ENCODE data around the gene ATOH7. TPM values are rescaled to one million over a fixed set of nuclear protein-coding genes. Genes with fewer than 3 reads are reported as not detected.

ATOH7 gene
- total and polyA plus RNA-seq, 2 of the 4 experiments (the other 2 are of a cell fraction) = 0.05 TPM; not detected in 1

- H3K4me2 ChIP-seq (ENCODE audit: low read depth, low read length) = no peak overlapping the region
- dilution Hi-C loops (cut with HindIII; ENCODE audit: low sequenced_read_pairs, unreplicated experiment) = no loop called here
These were observed 46.8 kb downstream of the ATOH7 start for GRCh38 chr10:68185085-68185484.

More at GRCh38 chr10:68185085-68185484, 46.8 kb downstream of the ATOH7 start:
- ChIA-PET POLR2A (ENCODE audit: unreplicated experiment) (no interaction called here), CTCF (no interaction called here)
- Histone ChIP-seq H3K9me3 (ENCODE audit: control insufficient read depth, insufficient read depth, low read length) (no peaks in the 10 kb centered on the region), H3K79me1 (ENCODE audit: low read depth in 1 of 2, low read length in 2 of 2) (no peaks in the 10 kb centered on the region), H3K23ac (ENCODE audit: low read depth, low read length) (no peak overlapping the region), H2BK120ac (ENCODE audit: low read depth, low read length) (no peak overlapping the region), H3K9me1 (ENCODE audit: insufficient read depth, low read length) (no peaks in the 10 kb centered on the region; the same call in 1 of the 2 replicates), H3K27me3 (ENCODE audit: control insufficient read depth, insufficient read depth, low read length) (no peaks in the 10 kb centered on the region), H2BK20ac (ENCODE audit: low read depth, low read length) (no peak overlapping the region), H4K91ac (ENCODE audit: insufficient read depth, low read depth, low read length) (no peak overlapping the region), H4K8ac (ENCODE audit: low read depth in 2 of 2, low read length in 2 of 2) (no peak overlapping the region), H4K5ac (ENCODE audit: low read depth, low read length) (no peak overlapping the region), H3K4me3 (ENCODE audit: insufficient read depth, low read depth, low read length) (no peak overlapping the region), H2AFZ (replicated peaks; ENCODE audit: low read length, poor library complexity) (no peak overlapping the region), H2BK5ac (ENCODE audit: low read depth, low read length, poor library complexity, severe bottlenecking) (no peak overlapping the region), H3K18ac (ENCODE audit: low read depth, low read length) (no peak overlapping the region), H3K9ac (ENCODE audit: low read depth, low read length) (no peak overlapping the region), H3K14ac (replicated peaks; ENCODE audit: low read depth, low read length) (no peak overlapping the region), H3K56ac (ENCODE audit: extremely low read depth, insufficient read depth, low read length) (no peak overlapping the region), H2AK9ac (replicated peaks; ENCODE audit: low read depth, low read length, poor library complexity) (no peak overlapping the region), H3K4ac (ENCODE audit: low read depth, low read length) (no peak overlapping the region), H4K20me1 (ENCODE audit: insufficient read depth, low read length) (no peaks in the 10 kb centered on the region), H3K27ac (ENCODE audit: insufficient read depth, low read length) (no peak overlapping the region), H2BK15ac (ENCODE audit: low read depth, low read length) (no peak overlapping the region), H2AK5ac (ENCODE audit: low read depth, low read length) (no peak overlapping the region), H3K36me3 (ENCODE audit: control insufficient read depth, insufficient read depth, low read length) (no peaks in the 10 kb centered on the region), H3K4me1 (ENCODE audit: control insufficient read depth, insufficient read depth, low read length) (no peaks in the 10 kb centered on the region)
- intact Hi-C loops (cut with micrococcal nuclease) (no loop called here), in situ Hi-C loops (cut with MboI; ENCODE audit: low sequenced_read_pairs) (loop anchor here (25.0 kb wide), 1 partner anchor 323 kb away; no protein-coding TSS in a partner anchor)
- no peak for ATAC-seq (ENCODE audit: low read depth)
- no peak for TF ChIP-seq SMC3 (IDR thresholded peaks at IDR 0.05; ENCODE audit: low read depth, low read length)
- no peak for TF ChIP-seq CHD1 (IDR thresholded peaks at IDR 0.05; ENCODE audit: low read depth, low read length)
- TF ChIP-seq, protein P1, sequence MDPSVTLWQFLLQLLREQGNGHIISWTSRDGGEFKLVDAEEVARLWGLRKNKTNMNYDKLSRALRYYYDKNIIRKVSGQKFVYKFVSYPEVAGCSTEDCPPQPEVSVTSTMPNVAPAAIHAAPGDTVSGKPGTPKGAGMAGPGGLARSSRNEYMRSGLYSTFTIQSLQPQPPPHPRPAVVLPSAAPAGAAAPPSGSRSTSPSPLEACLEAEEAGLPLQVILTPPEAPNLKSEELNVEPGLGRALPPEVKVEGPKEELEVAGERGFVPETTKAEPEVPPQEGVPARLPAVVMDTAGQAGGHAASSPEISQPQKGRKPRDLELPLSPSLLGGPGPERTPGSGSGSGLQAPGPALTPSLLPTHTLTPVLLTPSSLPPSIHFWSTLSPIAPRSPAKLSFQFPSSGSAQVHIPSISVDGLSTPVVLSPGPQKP (IDR thresholded peaks at IDR 0.05; ENCODE audit: borderline replicate concordance, low read depth, low read length) = no peak
- no peak for TF ChIP-seq POLR2A (IDR thresholded peaks at IDR 0.05; ENCODE audit: low read depth, low read length)
- TF ChIP-seq RFX5 (IDR thresholded peaks at IDR 0.05; ENCODE audit: low read depth, low read length) = no peak
- TF ChIP-seq FOS (IDR thresholded peaks at IDR 0.05; ENCODE audit: low read depth, low read length) = no peak
- TF ChIP-seq RAD21 (IDR thresholded peaks at IDR 0.05; ENCODE audit: low read length) = no peak
- TF ChIP-seq BHLHE40 (IDR thresholded peaks at IDR 0.05; ENCODE audit: low read depth, low read length) = no peak
- no peak for TF ChIP-seq MXI1 (IDR thresholded peaks at IDR 0.05; ENCODE audit: borderline replicate concordance, low read depth, low read length)
- no peak for TF ChIP-seq MAFK (IDR thresholded peaks at IDR 0.05; ENCODE audit: low read depth, low read length)
- no peak for DNase-seq
- WGBS, 2 experiments (ENCODE audit: extremely low coverage in 2 of 2, insufficient read length in 1 of 2) = 63% methylated on average over 1 of the region's 2 CpGs; no CpG with 5 or more reads in 1 of the 2 experiments
- BruUV-seq (replicated peaks) = no TSS peak

All from IMR-90 (cell line).